AG20443 (cell line): ENCODE data around the gene CDK14.
A peak's percentile ranks its signal among the peaks of the same experiment; 100 is the strongest.
"Not testable (repeated sequence)": the region's sequence is repeated elsewhere in the genome, so short reads cannot be mapped to it uniquely, and the experiment has no call there.

Experiments used
- DNase-seq: peaks from one replicate; pipeline ENCODE4 v3.0.0; 2012; ENCODE audit warnings: low spot score, mixed read lengths

Gene CDK14

GRCh38 chr7:90794234-90794633 lies 198.1 kb downstream of the CDK14 start:
- DNase-seq: not testable (repeated sequence)

- DNase-seq: no peak
Measured at GRCh38 chr7:90797596-90797995, 201.5 kb downstream of the CDK14 start.

GRCh38 chr7:90804370-90804769 lies 208.2 kb downstream of the CDK14 start:
- no peak for DNase-seq

- not testable (repeated sequence) for DNase-seq
Measured at GRCh38 chr7:90815552-90815951, 219.4 kb downstream of the CDK14 start.

- DNase-seq: peak; percentile 64
Measured at GRCh38 chr7:90816511-90817142, 220.5 kb downstream of the CDK14 start.

DNA sequence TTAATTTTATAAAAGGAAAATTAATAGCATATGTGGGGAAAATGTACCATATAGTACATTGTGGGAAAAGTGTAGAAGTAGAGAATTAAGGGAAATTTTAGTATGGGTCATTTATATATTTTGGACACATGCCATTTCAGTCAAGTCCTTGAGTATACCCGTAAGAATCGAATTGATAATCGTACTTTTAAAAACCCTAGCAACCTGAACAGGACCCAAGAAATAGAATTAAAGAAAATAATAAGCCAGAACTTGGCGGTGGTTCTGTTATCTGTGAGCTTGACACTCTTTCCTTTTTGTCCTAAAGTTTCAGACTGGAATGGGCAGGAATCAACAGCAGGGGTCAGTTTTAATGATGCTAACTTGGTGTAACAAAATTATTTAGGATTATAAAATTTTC lies 221.0 kb downstream of the CDK14 start:
- DNase-seq: no peak

DNA sequence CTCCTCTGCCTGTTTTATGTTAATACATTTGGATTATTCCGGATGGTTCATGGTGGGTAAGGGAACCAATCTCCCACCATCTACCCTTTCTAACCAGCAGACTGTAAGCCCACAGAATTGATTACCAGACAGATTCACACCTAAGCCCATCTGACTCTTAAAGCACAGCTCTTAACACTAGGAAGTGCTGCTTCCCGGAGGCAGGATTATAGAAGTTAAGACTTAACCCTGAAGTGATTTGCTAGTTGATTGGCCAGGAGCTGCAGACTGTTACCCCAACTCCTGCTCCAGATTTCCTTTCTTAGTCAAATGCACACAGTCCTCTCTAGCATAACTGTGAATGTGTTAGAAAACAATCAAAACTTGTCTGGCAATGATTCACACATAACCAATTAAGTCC lies 221.7 kb downstream of the CDK14 start:
- no peak for DNase-seq

GRCh38 chr7:90818341-90818740 lies 222.2 kb downstream of the CDK14 start:
- DNase-seq: no peak

- no peak for DNase-seq
Measured at GRCh38 chr7:90821961-90822620, 226.0 kb downstream of the CDK14 start.

DNA sequence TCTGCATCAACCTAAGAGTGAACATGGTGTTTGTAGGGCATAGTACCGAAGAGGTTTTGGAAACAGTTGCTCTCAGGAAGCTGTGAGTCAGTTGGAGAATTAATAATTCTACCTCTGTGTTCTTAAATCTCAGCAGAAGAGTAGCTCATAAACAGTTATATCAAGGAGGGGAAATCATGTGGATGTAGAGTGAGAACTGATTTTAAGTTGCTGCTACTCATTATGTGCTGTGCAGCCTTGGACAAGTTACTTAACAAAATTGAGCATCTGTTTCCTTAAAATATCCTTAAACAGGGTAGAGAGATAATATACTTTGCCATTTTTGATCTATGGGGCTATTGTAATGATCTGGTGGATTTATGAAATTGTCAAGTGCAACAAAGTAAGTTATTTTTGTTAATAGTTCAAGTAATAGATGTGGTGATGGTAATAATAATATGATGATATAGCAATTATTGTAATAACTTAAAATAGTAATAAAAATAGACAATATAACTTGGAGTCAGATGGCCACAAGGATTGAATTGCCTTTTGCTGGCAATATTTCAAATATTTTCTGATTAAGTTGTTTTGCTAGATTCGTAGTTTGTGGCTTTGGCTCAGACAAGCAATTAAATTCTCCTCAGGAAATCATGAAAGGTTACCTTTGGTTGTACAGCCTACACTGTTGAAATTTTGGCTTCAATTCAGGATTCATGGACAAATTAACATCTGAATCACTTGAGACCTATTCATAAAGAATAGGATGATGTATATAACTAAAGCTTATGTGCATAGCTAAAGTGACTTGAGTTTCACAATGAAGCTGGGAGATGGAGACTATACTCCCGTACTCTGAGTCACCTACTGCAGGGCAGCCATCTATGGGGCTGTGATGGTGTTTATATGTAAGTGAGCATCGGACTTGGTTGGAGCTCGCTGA lies 228.5 kb downstream of the CDK14 start:
- peak; percentile 35 for DNase-seq

GRCh38 chr7:90825779-90826178 lies 229.7 kb downstream of the CDK14 start:
- peak; percentile 52 for DNase-seq

DNA sequence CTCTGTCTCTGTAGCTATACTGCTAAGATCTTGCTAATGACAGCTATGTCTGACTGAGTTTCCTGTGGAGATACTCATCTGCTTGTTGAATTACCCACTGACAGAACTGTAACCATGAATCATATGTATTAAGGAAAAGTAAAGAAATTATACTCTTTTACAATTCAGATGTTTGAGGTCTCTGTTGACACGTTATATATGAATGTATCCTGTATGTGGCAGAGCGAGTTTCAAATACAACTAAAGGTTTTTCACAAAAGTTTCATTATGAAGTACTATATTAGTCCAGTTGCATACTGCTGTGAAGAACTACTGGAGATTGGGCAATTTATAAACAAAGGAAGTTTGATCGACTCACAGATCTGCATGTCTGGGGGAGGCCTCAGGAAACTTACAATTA lies 232.5 kb downstream of the CDK14 start:
- DNase-seq: no peak

DNA sequence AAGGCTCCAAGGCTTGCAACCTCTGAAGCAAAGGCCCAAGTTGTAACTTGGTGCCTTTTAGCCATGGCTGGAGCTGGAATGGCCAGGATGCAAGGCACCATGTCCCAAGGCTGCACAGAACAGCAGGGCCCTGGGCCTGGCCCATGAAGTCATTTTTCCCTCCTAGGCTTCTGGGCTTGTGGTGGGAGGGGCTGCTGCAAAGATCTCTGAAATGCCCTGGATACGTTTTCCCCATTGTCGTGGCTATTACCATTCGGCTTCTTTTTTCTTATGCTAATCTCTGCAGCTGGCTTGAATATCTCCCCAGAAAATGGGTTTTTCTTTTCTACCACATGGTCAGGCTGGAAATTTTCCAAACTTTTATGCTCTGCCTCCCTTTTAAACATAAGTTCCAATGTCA lies 234.2 kb downstream of the CDK14 start:
- DNase-seq: no peak

DNA sequence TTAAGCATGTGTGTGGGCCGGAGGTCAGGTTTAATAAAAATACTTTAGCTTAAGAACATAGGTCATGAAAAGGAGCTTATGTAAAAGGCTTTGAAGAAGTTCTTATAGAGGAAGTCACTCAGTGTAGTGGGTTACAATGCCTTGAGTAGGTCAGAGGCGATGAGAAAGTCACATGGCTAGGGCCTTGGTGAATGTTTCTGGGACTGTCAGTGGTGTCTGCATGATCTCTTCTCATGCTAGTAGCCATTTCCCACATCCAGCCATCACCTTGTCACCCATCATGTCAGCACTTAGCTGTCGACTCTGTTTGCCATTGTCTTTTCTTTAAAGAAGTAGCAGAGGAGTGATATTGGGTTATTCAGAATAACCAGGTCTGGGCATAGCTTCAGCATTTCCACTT lies 236.6 kb downstream of the CDK14 start:
- no peak for DNase-seq

- no peak for DNase-seq
Measured at GRCh38 chr7:90833443-90833842, 237.3 kb downstream of the CDK14 start.

DNA sequence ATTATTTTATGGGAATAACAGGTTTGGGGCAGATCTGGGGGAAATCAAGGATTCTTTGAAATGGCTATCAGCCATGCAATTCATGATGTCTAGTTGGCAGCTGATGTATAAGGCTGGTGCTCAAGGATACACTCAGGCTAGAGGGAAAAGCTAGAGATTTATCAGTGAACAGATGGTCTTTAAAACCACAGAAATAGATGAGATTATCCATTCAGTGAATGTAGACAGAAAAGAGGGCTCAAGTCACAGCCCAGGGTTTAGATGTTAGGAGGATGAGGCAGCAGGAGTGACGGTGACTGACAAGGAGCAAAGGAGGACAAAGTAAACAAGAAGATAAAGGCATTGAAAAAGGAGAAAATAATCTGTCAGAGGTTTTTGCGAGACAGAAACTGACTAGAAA lies 238.7 kb downstream of the CDK14 start:
- no peak for DNase-seq

DNA sequence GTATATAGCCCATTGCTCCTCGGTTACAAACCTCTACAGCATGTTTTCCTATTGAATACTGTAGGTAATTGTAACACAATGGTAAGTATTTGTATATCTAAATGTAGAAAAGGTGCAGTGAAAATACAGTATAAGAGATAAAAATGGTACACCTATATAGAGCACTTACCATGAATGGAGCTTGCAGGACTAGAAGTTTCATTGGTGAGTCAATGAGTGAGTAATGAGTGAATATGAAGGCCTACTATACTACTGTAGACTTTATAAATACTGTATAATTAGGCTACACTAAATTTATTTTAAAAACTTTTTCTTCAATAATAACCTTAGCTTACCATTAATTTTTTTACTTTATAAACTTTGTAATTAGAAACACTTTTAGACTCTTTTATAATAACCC lies 239.7 kb downstream of the CDK14 start:
- no peak for DNase-seq

GRCh38 chr7:90836937-90837336 lies 240.8 kb downstream of the CDK14 start:
- DNase-seq: peak; percentile 20

DNA sequence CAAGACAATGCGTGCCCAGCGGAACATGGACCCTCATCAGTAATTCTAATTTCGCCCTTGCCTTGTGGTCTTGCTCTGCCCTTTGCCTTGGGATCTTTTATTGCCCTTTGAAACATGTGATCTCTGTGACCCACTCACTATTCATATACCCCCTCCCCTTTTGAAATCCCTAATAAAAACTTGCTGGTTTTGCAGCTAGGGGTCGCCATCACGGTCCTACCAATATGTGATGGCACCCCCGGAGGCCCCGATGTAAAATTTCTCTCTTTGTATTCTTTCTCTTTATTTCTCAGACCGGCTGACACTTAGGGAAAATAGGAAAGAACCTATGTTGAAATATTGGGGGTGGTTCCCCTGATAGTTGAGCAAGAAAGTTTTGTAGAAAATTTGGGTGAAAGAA lies 242.7 kb downstream of the CDK14 start:
- no peak for DNase-seq

GRCh38 chr7:90839316-90839715 lies 243.2 kb downstream of the CDK14 start:
- no peak for DNase-seq

GRCh38 chr7:90839727-90840291 lies 243.7 kb downstream of the CDK14 start:
- DNase-seq: no peak

DNA sequence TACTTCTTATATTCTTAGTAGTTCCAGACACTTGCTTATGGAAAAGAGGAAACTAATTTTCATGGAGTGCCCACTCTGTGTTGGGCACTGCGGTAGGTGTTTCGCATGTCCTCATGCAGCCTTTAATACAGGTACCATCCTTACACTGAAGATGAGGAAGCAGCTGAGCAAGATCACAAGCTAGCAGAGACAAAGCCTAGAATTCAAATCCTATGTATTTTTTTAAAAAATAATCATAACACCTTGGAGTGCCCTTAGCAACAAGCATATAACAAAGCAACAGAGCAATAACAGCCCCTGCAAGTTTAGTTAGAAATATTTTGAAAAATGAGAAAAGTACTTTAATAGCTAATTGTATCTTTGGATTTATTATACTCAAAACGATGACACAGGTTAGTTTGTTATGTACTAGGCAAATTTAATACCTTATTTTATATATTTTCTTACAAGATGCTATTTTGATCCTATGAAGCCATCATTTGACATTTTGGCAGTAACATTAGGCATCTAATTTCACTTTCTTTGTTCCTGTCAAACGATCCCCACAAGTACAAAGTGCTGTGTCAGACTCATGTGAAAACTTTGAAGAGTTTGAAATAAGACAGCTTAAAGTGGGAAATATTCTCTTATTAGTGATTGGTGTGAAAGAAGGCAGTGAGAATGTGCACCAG lies 245.8 kb downstream of the CDK14 start:
- no peak for DNase-seq
